Tibial artery (tissue), 4 donors: ENCODE results near the gene LRFN5.
"Not testable (repeated sequence)": the region's sequence is repeated elsewhere in the genome, so short reads cannot be mapped to it uniquely, and the experiment has no call there.

ENCODE experiments used
- DNase-seq, 2 donors: peaks; one replicate each; pipeline ENCODE4 v3.0.0-alpha.2; 2019
- H3K27ac ChIP-seq, 2 donors: fragments of 200-600 bp; sonication (generic) in 1 of 2; 1 replicate in 1 of 2; 2 replicates in 1 of 2; pipeline ENCODE4 v1.5.1; 2018 to 2019; ENCODE audit warnings: mild to moderate bottlenecking in 1 of 2
- H3K27me3 ChIP-seq, 2 donors: fragments of 200-600 bp; sonication (generic) in 1 of 2; one replicate each; pipeline versions ENCODE4 v1.5.1 to v1.6.0; 2016 to 2019
- H3K36me3 ChIP-seq, 3 donors: fragments of 200-600 bp; sonication (generic) in 2 of 3; one replicate each; pipeline ENCODE4 v1.5.1; 2016 to 2019; ENCODE audit warnings: mild to moderate bottlenecking in 2 of 3
- H3K4me1 ChIP-seq, 4 donors: fragments of 200-600 bp; sonication (generic) in 2 of 4; 1 replicate in 3 of 4; 2 replicates in 1 of 4; pipeline ENCODE4 v1.5.1; 2016 to 2019
- H3K4me3 ChIP-seq, 2 donors: fragments of 200-600 bp; sonication (generic) in 1 of 2; 1 replicate in 1 of 2; 2 replicates in 1 of 2; pipeline ENCODE4 v1.5.1; 2018 to 2019; ENCODE audit warnings: mild to moderate bottlenecking in 2 of 2
- H3K9me3 ChIP-seq, 3 donors: fragments of 200-600 bp; sonication (generic) in 1 of 3; one replicate each; pipeline ENCODE4 v1.5.1; 2016 to 2019
- CTCF ChIP-seq, 2 experiments: fragments of 200-600 bp in 1 of 2; fragments of 450-650 bp in 1 of 2; IDR thresholded peaks; one replicate each; pipeline ENCODE4 v1.5.1; 2017 to 2019; ENCODE audit warnings: antibody characterized with exemption in 2 of 2, mild to moderate bottlenecking in 1 of 2, moderate library complexity in 1 of 2
- intact Hi-C: fragments of 100-400 bp; cut with DNase I; formaldehyde crosslinking; loops from one replicate; pipeline ENCODE4 v1.15.0; 2023; ENCODE audit warnings: low total_unique reads

The LRFN5 gene

GRCh38 chr14:41597647-41598046, 9.0 kb upstream of the LRFN5 start:
- no peak for DNase-seq
- intact Hi-C loops, result no loop called here

DNA sequence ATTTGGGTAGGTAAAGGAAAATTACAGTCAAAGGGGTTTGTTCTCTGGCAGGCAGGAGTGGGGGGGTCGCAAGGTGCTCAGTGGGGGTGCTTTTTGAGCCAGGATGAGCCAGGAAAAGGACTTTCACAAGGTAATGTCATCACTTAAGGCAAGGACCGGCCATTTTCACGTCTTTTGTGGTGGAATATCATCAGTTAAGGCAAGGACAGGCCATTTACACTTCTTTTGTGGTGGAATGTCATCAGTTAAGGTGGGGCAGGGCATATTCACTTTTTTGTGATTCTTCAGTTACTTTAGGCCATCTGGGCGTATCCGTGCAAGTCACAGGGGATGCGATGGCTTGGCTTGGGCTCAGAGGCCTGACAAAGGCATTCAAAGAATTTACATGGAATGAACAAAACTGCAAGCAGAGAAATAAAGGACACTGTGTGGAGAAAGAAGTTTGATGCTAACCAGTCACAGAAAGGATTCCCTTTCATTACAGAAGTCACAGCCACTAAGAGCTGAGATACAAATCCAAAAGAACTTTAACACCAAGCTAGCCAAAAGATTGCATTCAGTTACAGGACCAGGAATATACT, 6.8 kb upstream of the LRFN5 start:
- H3K36me3 ChIP-seq, H3K4me3 ChIP-seq, H3K27me3 ChIP-seq, intact Hi-C loops, DNase-seq, H3K9me3 ChIP-seq, H3K27ac ChIP-seq: not testable (repeated sequence)
- peaks cover 0 to 10% (median 1%) of the 10 kb centered on the region in 4 donors for H3K4me1 ChIP-seq

More at GRCh38 chr14:41597647-41598046, 9.0 kb upstream of the LRFN5 start:
- Histone ChIP-seq H3K27ac (no peak overlapping the region), H3K36me3 (no peaks in the 10 kb centered on the region), H3K4me3 (no peak overlapping the region), H3K27me3 (no peaks in the 10 kb centered on the region), H3K4me1 (no peaks in the 10 kb centered on the region), H3K9me3 (no peaks in the 10 kb centered on the region)
- TF ChIP-seq CTCF (IDR thresholded peaks at IDR 0.05), result no peak

DNA sequence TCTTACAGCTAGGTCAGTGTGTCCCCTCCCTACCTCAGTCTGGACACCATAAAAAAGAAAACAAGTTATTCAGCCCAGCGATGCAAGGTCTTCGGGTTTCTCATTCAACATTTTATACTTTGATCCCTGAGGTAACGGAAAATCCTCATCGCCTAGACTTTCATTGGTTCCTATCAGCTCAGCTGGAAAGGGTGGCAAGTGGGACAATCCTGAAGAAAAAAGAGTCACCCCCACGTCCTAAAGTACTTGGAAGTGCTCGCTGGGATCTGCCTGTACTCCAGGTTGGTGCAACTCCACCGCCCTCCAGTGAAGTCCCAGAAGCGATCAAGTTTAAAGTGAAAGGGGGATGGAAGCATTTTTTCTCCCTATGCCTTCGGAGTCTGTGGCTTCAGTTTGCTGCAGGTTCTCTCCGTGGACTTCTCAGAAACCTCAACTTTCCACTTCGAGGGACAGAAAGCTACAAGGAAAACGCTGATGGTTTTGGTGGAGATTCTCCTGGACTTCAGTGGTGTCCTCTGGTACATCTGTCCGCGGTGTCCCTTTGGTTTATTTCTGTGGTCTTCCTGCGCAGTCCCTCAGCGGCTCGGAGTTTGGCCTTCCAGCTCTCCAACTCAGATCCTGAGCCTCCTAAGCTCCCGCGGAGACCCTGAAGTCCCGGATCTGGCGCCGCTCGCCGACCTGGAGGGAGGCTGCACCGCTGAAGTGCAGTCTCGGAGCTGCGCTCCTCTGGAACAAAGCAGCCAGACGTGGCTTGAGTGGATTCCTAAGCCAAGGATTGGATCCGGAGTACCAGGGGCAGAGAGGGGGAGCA, 1.8 kb upstream of the LRFN5 start:
- H3K4me1 ChIP-seq, result peaks cover 0 to 49% (median 35%) of the 10 kb centered on the region in 4 donors
- intact Hi-C loops, result no loop called here
- no peak for TF ChIP-seq CTCF (IDR thresholded peaks at IDR 0.05)
- no peak for DNase-seq
- H3K36me3 ChIP-seq, result no peaks in the 10 kb centered on the region
- H3K9me3 ChIP-seq, result no peaks in the 10 kb centered on the region
- peak overlapping the region in 1 of 2 donors; percentile 40 for H3K27ac ChIP-seq
- H3K4me3 ChIP-seq, result peak overlapping the region; percentile 49 to 62
- peaks cover 0 to 36% of the 10 kb centered on the region in 2 donors for H3K27me3 ChIP-seq

GRCh38 chr14:41605550-41606281, 960 bp upstream of the LRFN5 start:
- no peak for DNase-seq

GRCh38 chr14:41606282-41606531, 469 bp upstream of the LRFN5 start:
- intact Hi-C loops, result no loop called here
- Histone ChIP-seq H3K4me1 (peaks cover 0 to 51% (median 35%) of the 10 kb centered on the region in 4 donors), H3K4me3 (peak overlapping the region; percentile 49 to 62), H3K27ac (peak overlapping the region in 1 of 2 donors; percentile 7), H3K36me3 (no peaks in the 10 kb centered on the region), H3K27me3 (peaks cover 0 to 39% of the 10 kb centered on the region in 2 donors), H3K9me3 (no peaks in the 10 kb centered on the region)
- DNase-seq, result no peak
- TF ChIP-seq CTCF (IDR thresholded peaks at IDR 0.05), result no peak

More at GRCh38 chr14:41605550-41606281, 960 bp upstream of the LRFN5 start:
- intact Hi-C loops, result no loop called here
- no peak for TF ChIP-seq CTCF (IDR thresholded peaks at IDR 0.05)
- peaks cover 0 to 51% (median 35%) of the 10 kb centered on the region in 4 donors for H3K4me1 ChIP-seq
- peak overlapping the region; percentile 49 to 62 for H3K4me3 ChIP-seq
- H3K27me3 ChIP-seq, result peaks cover 0 to 39% of the 10 kb centered on the region in 2 donors
- no peaks in the 10 kb centered on the region for H3K9me3 ChIP-seq
- H3K27ac ChIP-seq, result no peak overlapping the region
- H3K36me3 ChIP-seq, result no peaks in the 10 kb centered on the region

GRCh38 chr14:41607304-41607775, 664 bp downstream of the LRFN5 start:
- Histone ChIP-seq H3K27ac (no peak overlapping the region), H3K4me1 (peaks cover 0 to 51% (median 35%) of the 10 kb centered on the region in 4 donors), H3K36me3 (no peaks in the 10 kb centered on the region), H3K9me3 (no peaks in the 10 kb centered on the region), H3K4me3 (peak overlapping the region; percentile 49 to 62), H3K27me3 (peaks cover 0 to 39% of the 10 kb centered on the region in 2 donors)
- no peak for DNase-seq
- TF ChIP-seq CTCF (IDR thresholded peaks at IDR 0.05), result no peak
- intact Hi-C loops, result no loop called here
